Endothelial cell of umbilical vein (primary cell): ENCODE measurements around the gene FHIT. TPM values are rescaled to one million over a fixed set of nuclear protein-coding genes. Genes with fewer than 3 reads are reported as not detected.

Experiments used
- BruUV-seq: library from RNA; stranded (reverse); fragments of 400-500 nt; replicated peaks from 2 replicates; lab custom pipeline; 2021; lab: Mats Ljungman, UMichigan
- CTCF ChIA-PET: fragments of 300-600, 350-600 bp; sonication (Branson Sonifier 250); formaldehyde crosslinking; loops from one replicate; lab custom pipeline; 2021; ENCODE audit warnings: antibody characterized with exemption, inconsistent platforms; lab: Charles Lee
- POLR2A ChIA-PET: fragments of 300-600, 350-600 bp; sonication (Branson Sonifier 250); formaldehyde crosslinking; loops from one replicate; lab custom pipeline; 2021; ENCODE audit warnings: antibody characterized with exemption, inconsistent platforms; lab: Charles Lee
- DNase-seq: peaks from one replicate; pipeline ENCODE4 v3.0.0-alpha.2; 2011; ENCODE audit warnings: low read depth, low spot score
- FAIRE-seq: peaks from 2 replicates; lab custom pipeline; 2011; peaks lifted over from hg19 to GRCh38; lab: Jason Lieb, UNC
- H2AFZ ChIP-seq: 2 replicates; pipeline ENCODE4 v1.6.0; 2012; ENCODE audit warnings: low read depth, low read length, control low read depth, inconsistent platforms
- H3K27ac ChIP-seq: 2 replicates; pipeline ENCODE4 v1.5.1; 2011; ENCODE audit warnings: low read depth, mild to moderate bottlenecking, control low read depth, low read length, moderate library complexity; ENCODE audit not compliant: insufficient read depth
- H3K27me3 ChIP-seq, 2 experiments: 2 replicates each; pipeline versions ENCODE4 v1.6.0 to v1.6.1; 2011; ENCODE audit warnings: low read length in 2 of 2, mixed read lengths in 1 of 2; ENCODE audit not compliant: control insufficient read depth in 2 of 2, insufficient read depth in 2 of 2
- H3K36me3 ChIP-seq, 2 experiments: 2 replicates in 1 of 2; 3 replicates in 1 of 2; pipeline ENCODE4 v1.5.1; 2011; ENCODE audit warnings: low read length in 2 of 2, mild to moderate bottlenecking in 1 of 2, moderate library complexity in 1 of 2; ENCODE audit not compliant: control insufficient read depth in 2 of 2, insufficient read depth in 2 of 2; ENCODE audit errors: extremely low read depth in 1 of 2
- H3K4me1 ChIP-seq: 3 replicates; pipeline ENCODE4 v1.5.1; 2011; ENCODE audit warnings: mild to moderate bottlenecking, low read length; ENCODE audit not compliant: control insufficient read depth, insufficient read depth; ENCODE audit errors: extremely low read depth
- H3K4me2 ChIP-seq: 2 replicates; pipeline ENCODE4 v1.6.1; 2011; ENCODE audit warnings: low read length, control low read depth, mixed read lengths; ENCODE audit not compliant: insufficient read depth
- H3K4me3 ChIP-seq, 3 experiments: fragments of 200-600 bp in 1 of 3; sonication (generic), shearing (Covaris generic) in 1 of 3; replicated peaks in 1 of 3; 2 replicates each; pipeline ENCODE4 v1.5.1; 2011 to 2016; ENCODE audit warnings: control low read depth in 3 of 3, low read length in 3 of 3, mild to moderate bottlenecking in 2 of 3, inconsistent platforms in 1 of 3, low read depth in 1 of 3, moderate library complexity in 1 of 3; ENCODE audit not compliant: insufficient read depth in 1 of 3
- H3K79me2 ChIP-seq: 2 replicates; pipeline ENCODE4 v1.6.0; 2012; ENCODE audit warnings: low read length, inconsistent platforms; ENCODE audit not compliant: control insufficient read depth, insufficient read depth
- H3K9ac ChIP-seq: replicated peaks from 2 replicates; pipeline ENCODE3; 2011; ENCODE audit warnings: low read length, control low read depth; ENCODE audit not compliant: insufficient read depth; ENCODE audit errors: extremely low read depth
- H3K9me1 ChIP-seq: replicated peaks from 3 replicates; pipeline ENCODE4 v1.6.0; 2011; ENCODE audit warnings: mild to moderate bottlenecking, low read length; ENCODE audit not compliant: control insufficient read depth, insufficient read depth; ENCODE audit errors: extremely low read depth
- H3K9me3 ChIP-seq: replicated peaks from 2 replicates; pipeline ENCODE4 v1.5.1; 2012; ENCODE audit warnings: low read length, inconsistent platforms; ENCODE audit not compliant: control insufficient read depth, insufficient read depth
- H4K20me1 ChIP-seq: replicated peaks from 2 replicates; pipeline ENCODE3; 2011; ENCODE audit warnings: mild to moderate bottlenecking, low read length; ENCODE audit not compliant: control insufficient read depth, insufficient read depth; ENCODE audit errors: extremely low read depth
- EZH2 ChIP-seq: IDR thresholded peaks from 2 replicates; pipeline ENCODE4 v1.6.1; 2012; ENCODE audit warnings: borderline replicate concordance, low read depth, mild to moderate bottlenecking, moderate library complexity, low read length, inconsistent platforms; ENCODE audit not compliant: severe bottlenecking
- FOS ChIP-seq: IDR thresholded peaks from 2 replicates; pipeline ENCODE4 v1.6.1; 2011; ENCODE audit warnings: mild to moderate bottlenecking, low read length, moderate library complexity, borderline replicate concordance; ENCODE audit not compliant: insufficient read depth
- GATA2 ChIP-seq: IDR thresholded peaks from 2 replicates; pipeline ENCODE4 v1.7.0; 2011; ENCODE audit warnings: low read depth, mild to moderate bottlenecking, moderate library complexity, mixed read lengths, low read length; ENCODE audit not compliant: insufficient read length, insufficient read depth
- JUN ChIP-seq: IDR thresholded peaks from 2 replicates; pipeline ENCODE4 v1.6.1; 2011; ENCODE audit warnings: borderline replicate concordance, low read depth; ENCODE audit not compliant: insufficient read length, insufficient read depth
- MYC ChIP-seq: IDR thresholded peaks from one replicate; pipeline ENCODE4 v1.6.1; 2011; ENCODE audit warnings: mild to moderate bottlenecking, low read depth, low read length
- POLR2A ChIP-seq: IDR thresholded peaks from 2 replicates; pipeline ENCODE4 v1.6.1; 2012; ENCODE audit warnings: low read depth, mild to moderate bottlenecking, control low read depth, low read length
- POLR2AphosphoS5 ChIP-seq: IDR thresholded peaks from 2 replicates; pipeline ENCODE4 v1.6.1; 2012; ENCODE audit warnings: low read depth, mild to moderate bottlenecking, control low read depth, low read length, moderate library complexity; ENCODE audit not compliant: insufficient read depth
- dilution Hi-C: fragments of 300-500 bp; cut with MboI; formaldehyde crosslinking; loops from one replicate; pipeline ENCODE4 v1.15.0; 2019; ENCODE audit warnings: low sequenced_read_pairs; ENCODE audit not compliant: extremely low pct_ligation_motif_present
- intact Hi-C: fragments of 100-400 bp; cut with micrococcal nuclease; formaldehyde crosslinking; loops from one replicate; pipeline ENCODE4 v1.10.0; 2022
- polyA plus RNA-seq, 4 experiments: library from polyadenylated mRNA; depleted of rRNA in 3 of 4; stranded (reverse) in 3 of 4; unstranded in 1 of 4; fragments of >200 nt; gene quantifications; 2 replicates each; pipeline versions ENCODE4 v1.2.1 to v1.2.3, GENCODE V29; 2011 to 2012; ENCODE audit warnings: missing spikeins in 1 of 4
- total RNA-seq: library from RNA; stranded (reverse); gene quantifications from 2 replicates; pipeline ENCODE4 v1.2.3, GENCODE V29; 2021
- TF ChIP-seq, protein P1 (sequence below): IDR thresholded peaks from 2 replicates; pipeline ENCODE4 v1.6.1; 2011; ENCODE audit not compliant: insufficient read depth, insufficient read length
- TF ChIP-seq, protein P2 (sequence below), 2 donors: IDR thresholded peaks; 1 replicate in 1 of 2; 2 replicates in 1 of 2; pipeline ENCODE4 v1.5.1; 2011; ENCODE audit warnings: low read length in 2 of 2, mild to moderate bottlenecking in 2 of 2, moderate library complexity in 2 of 2, control low read depth in 1 of 2, inconsistent platforms in 1 of 2, low read depth in 1 of 2; ENCODE audit not compliant: insufficient read depth in 1 of 2; ENCODE audit errors: extremely low read depth in 1 of 2

FHIT gene
- total and polyA plus RNA-seq, 2 donors (not counting 3 experiments of a cell fraction or from before 2014, with no cell fraction given), result 0.47 to 2.2 TPM

DNA sequence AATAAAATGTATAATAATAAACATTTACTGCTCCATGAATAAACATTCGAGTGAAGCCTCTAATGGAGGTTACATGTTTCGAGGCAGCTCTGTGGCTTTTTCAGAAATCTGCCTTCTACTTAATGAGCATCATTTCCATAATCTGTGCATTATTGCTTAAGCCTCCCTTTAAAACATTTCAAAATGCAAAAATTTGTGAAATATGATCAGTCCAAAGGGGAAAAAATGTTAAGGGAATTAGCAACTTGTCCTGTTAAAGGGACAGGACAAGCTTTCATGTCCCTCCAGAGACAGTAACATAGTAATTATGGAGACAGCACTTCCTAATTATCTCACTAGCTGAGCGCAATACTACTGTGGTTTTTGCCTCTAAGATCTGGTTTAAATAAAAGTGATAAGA is 1314.8 kb downstream of the FHIT start:
- FAIRE-seq (no peak), DNase-seq (no peak)
- BruUV-seq, result no TSS peak
- ChIA-PET CTCF (no interaction called here), POLR2A (no interaction called here)
- Histone ChIP-seq H3K4me2 (no peak overlapping the region), H3K9me1 (no peaks in the 10 kb centered on the region), H3K36me3 (no peaks in the 10 kb centered on the region), H3K4me3 (no peak overlapping the region), H4K20me1 (no peaks in the 10 kb centered on the region), H3K27me3 (no peaks in the 10 kb centered on the region), H3K27ac (no peak overlapping the region), H2AFZ (no peak overlapping the region), H3K79me2 (no peaks in the 10 kb centered on the region), H3K4me1 (no peaks in the 10 kb centered on the region), H3K9me3 (no peaks in the 10 kb centered on the region), H3K9ac (no peak overlapping the region)
- dilution Hi-C loops (no loop called here), intact Hi-C loops (no loop called here)
- TF ChIP-seq JUN (no peak), GATA2 (no peak), POLR2A (no peak), EZH2 (no peak)
- TF ChIP-seq, protein P1, sequence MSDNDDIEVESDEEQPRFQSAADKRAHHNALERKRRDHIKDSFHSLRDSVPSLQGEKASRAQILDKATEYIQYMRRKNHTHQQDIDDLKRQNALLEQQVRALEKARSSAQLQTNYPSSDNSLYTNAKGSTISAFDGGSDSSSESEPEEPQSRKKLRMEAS, result no peak

DNA sequence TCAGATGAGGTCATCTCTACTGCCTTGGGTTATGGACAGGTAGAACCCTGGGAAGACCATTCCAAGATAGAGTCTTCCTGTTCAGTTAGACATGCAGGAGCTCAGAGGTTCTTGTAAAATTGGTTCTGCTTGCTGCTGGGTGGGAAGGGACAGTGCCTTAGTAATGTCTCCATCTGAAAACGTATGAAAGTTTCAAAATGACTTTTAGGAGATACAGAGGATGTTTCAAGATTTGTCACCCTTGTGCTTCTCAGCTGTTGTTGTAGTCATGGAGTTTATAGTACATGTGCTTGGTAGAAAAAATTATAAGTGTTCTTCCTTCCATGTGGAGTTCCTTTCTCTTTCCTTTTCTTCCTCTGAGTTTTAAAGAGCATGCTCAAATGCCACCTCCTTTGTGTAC is 1316.2 kb downstream of the FHIT start:
- Histone ChIP-seq H4K20me1 (no peaks in the 10 kb centered on the region), H3K27ac (no peak overlapping the region), H3K9me3 (no peaks in the 10 kb centered on the region), H3K36me3 (no peaks in the 10 kb centered on the region), H3K4me1 (no peaks in the 10 kb centered on the region), H2AFZ (no peak overlapping the region), H3K9ac (no peak overlapping the region), H3K4me2 (no peak overlapping the region), H3K79me2 (no peaks in the 10 kb centered on the region), H3K4me3 (no peak overlapping the region), H3K27me3 (no peaks in the 10 kb centered on the region), H3K9me1 (no peaks in the 10 kb centered on the region)
- no peak for FAIRE-seq
- intact Hi-C loops, result no loop called here
- ChIA-PET CTCF (no interaction called here), POLR2A (no interaction called here)
- no peak for TF ChIP-seq POLR2A
- TF ChIP-seq, protein P1, result no peak
- no peak for TF ChIP-seq POLR2AphosphoS5
- TF ChIP-seq MYC, result no peak
- TF ChIP-seq, protein P2, sequence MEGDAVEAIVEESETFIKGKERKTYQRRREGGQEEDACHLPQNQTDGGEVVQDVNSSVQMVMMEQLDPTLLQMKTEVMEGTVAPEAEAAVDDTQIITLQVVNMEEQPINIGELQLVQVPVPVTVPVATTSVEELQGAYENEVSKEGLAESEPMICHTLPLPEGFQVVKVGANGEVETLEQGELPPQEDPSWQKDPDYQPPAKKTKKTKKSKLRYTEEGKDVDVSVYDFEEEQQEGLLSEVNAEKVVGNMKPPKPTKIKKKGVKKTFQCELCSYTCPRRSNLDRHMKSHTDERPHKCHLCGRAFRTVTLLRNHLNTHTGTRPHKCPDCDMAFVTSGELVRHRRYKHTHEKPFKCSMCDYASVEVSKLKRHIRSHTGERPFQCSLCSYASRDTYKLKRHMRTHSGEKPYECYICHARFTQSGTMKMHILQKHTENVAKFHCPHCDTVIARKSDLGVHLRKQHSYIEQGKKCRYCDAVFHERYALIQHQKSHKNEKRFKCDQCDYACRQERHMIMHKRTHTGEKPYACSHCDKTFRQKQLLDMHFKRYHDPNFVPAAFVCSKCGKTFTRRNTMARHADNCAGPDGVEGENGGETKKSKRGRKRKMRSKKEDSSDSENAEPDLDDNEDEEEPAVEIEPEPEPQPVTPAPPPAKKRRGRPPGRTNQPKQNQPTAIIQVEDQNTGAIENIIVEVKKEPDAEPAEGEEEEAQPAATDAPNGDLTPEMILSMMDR (IDR thresholded peaks at IDR 0.05; ENCODE audit: extremely low read depth in 1 of 2, insufficient read depth in 1 of 2, low read depth in 1 of 2, low read length in 2 of 2), result no peak
- TF ChIP-seq FOS, result no peak
- no peak for TF ChIP-seq JUN
- no peak for TF ChIP-seq EZH2
- no peak for TF ChIP-seq GATA2
- dilution Hi-C loops, result no loop called here
- DNase-seq, result no peak
- BruUV-seq, result no TSS peak
